WTC11 (cell line): Measurements from ENCODE around the gene SLC26A11. TPM values are rescaled to one million over a fixed set of nuclear protein-coding genes. Genes with fewer than 3 reads are reported as not detected.
"Not testable (repeated sequence)": the region's sequence is repeated elsewhere in the genome, so short reads cannot be mapped to it uniquely, and the experiment has no call there.

Experiments used
- ATAC-seq: fragments of 200-7000 bp; cut with Tn5 transposase; 2 replicates; pipeline ENCODE4 v1.10.0; 2021; ENCODE audit warnings: mild to moderate bottlenecking, moderate library complexity
- CTCF ChIA-PET: fragments of 300-600 bp; sonication (Branson Sonifier 250); formaldehyde crosslinking; loops from one replicate; lab custom pipeline; 2021; ENCODE audit warnings: antibody characterized with exemption; lab: Charles Lee
- POLR2A ChIA-PET: fragments of 350-600 bp; sonication (Branson Sonifier 250); formaldehyde crosslinking; loops from one replicate; lab custom pipeline; 2021; ENCODE audit warnings: antibody characterized with exemption; lab: Charles Lee
- DNase-seq: peaks from one replicate; pipeline ENCODE4 v3.0.0; 2021; ENCODE audit warnings: low spot score
- H3K27ac Mint-ChIP-seq: 2 replicates; pipeline ENCODE4 v1.8.0; 2021; ENCODE audit warnings: mixed read lengths
- H3K27me3 Mint-ChIP-seq: 2 replicates; pipeline ENCODE4 v1.8.0; 2021; ENCODE audit warnings: low read depth, mild to moderate bottlenecking, moderate library complexity, mixed read lengths
- H3K36me3 Mint-ChIP-seq: 2 replicates; pipeline ENCODE4 v1.8.0; 2021; ENCODE audit warnings: mixed read lengths
- H3K4me1 Mint-ChIP-seq: 2 replicates; pipeline ENCODE4 v1.8.0; 2022; ENCODE audit warnings: mixed read lengths
- H3K4me3 Mint-ChIP-seq: 2 replicates; pipeline ENCODE4 v1.8.0; 2021; ENCODE audit warnings: mild to moderate bottlenecking, moderate library complexity, mixed read lengths
- H3K9me3 Mint-ChIP-seq: 2 replicates; pipeline ENCODE4 v1.8.0; 2021; ENCODE audit warnings: mixed read lengths
- NFATC4 ChIP-seq: fragments of 250-450 bp; sonication (Bioruptor Pico); IDR thresholded peaks from 2 replicates; pipeline ENCODE4 v1.9.0; 2021; ENCODE audit warnings: mild to moderate bottlenecking
- NR3C1 ChIP-seq: sonication (generic); formaldehyde crosslinking; conservative IDR thresholded peaks from 2 replicates; pipeline ENCODE4 v1.8.1; 2023; ENCODE audit warnings: low read depth, mild to moderate bottlenecking, missing genetic modification reagents
- RELA ChIP-seq: sonication (generic); formaldehyde crosslinking; IDR thresholded peaks from 2 replicates; pipeline ENCODE4 v1.8.1; 2022; ENCODE audit warnings: missing genetic modification reagents, mild to moderate bottlenecking, borderline replicate concordance
- ZNF263 ChIP-seq: sonication (generic); formaldehyde crosslinking; IDR thresholded peaks from 2 replicates; pipeline ENCODE4 v1.8.1; 2022; ENCODE audit warnings: low read depth, mild to moderate bottlenecking, moderate library complexity, missing genetic modification reagents
- total RNA-seq: library from RNA; stranded (reverse); gene quantifications from 3 replicates; pipeline ENCODE4 v1.2.3, GENCODE V29; 2021
- TF ChIP-seq, protein P1 (sequence below): sonication (generic); formaldehyde crosslinking; conservative IDR thresholded peaks from 2 replicates; pipeline ENCODE4 v1.8.1; 2023; ENCODE audit warnings: mild to moderate bottlenecking, low read depth, missing genetic modification reagents, moderate library complexity
- TF ChIP-seq, protein P2 (sequence below): sonication (generic); formaldehyde crosslinking; IDR thresholded peaks from 2 replicates; pipeline ENCODE4 v1.8.1; 2022; ENCODE audit warnings: low read depth, missing genetic modification reagents, borderline replicate concordance
- TF ChIP-seq, protein P3 (sequence below): sonication (generic); formaldehyde crosslinking; IDR thresholded peaks from 2 replicates; pipeline ENCODE4 v1.8.0; 2023; ENCODE audit warnings: mild to moderate bottlenecking, missing genetic modification reagents
- TF ChIP-seq, protein P4 (sequence below): fragments of 250-450 bp; sonication (Bioruptor Pico); IDR thresholded peaks from 2 replicates; pipeline ENCODE4 v1.9.0; 2021; ENCODE audit warnings: mild to moderate bottlenecking
- TF ChIP-seq, protein P5 (sequence below): sonication (generic); formaldehyde crosslinking; IDR thresholded peaks from 2 replicates; pipeline ENCODE4 v1.8.1; 2023; ENCODE audit warnings: mild to moderate bottlenecking, missing genetic modification reagents, borderline replicate concordance
- TF ChIP-seq, protein P6 (sequence below): fragments of 250-450 bp; sonication (Bioruptor Pico); IDR thresholded peaks from 2 replicates; pipeline ENCODE4 v2.1.2; 2022; ENCODE audit warnings: mild to moderate bottlenecking, moderate library complexity

SLC26A11 gene
- total RNA-seq, 1 experiment from 2014 or later = 26.4 TPM

DNA sequence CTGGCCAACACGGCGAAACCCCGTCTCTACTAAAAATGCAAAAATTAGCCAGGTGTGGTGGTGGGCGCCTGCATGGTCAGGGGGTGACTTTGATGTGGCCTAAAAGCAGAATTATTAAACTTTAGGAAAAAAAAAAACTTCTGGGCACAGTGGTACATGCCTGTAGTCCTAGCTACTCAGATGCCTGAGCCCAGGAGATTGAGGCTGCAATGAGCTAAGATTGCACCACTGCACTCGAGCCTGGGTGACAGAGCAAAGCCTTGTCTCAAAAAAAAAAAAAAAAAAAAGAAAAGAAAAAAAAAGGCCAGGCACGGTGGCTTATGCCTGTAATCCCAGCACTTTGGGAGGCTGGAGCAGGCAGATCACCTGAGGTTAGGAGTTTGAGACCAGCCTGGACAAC, 20.9 kb upstream of the SLC26A11 start:
- H3K9me3 Mint-ChIP-seq, POLR2A ChIA-PET, H3K4me1 Mint-ChIP-seq, ATAC-seq, H3K27ac Mint-ChIP-seq, H3K4me3 Mint-ChIP-seq, H3K27me3 Mint-ChIP-seq, DNase-seq, H3K36me3 Mint-ChIP-seq: not testable (repeated sequence)
- CTCF ChIA-PET = interaction anchor here (0.6 to 0.8 kb wide), 4 partner anchors 15 to 191 kb away, joined by 3 to 5 read pairs (median 4); no protein-coding TSS in a partner anchor

DNA sequence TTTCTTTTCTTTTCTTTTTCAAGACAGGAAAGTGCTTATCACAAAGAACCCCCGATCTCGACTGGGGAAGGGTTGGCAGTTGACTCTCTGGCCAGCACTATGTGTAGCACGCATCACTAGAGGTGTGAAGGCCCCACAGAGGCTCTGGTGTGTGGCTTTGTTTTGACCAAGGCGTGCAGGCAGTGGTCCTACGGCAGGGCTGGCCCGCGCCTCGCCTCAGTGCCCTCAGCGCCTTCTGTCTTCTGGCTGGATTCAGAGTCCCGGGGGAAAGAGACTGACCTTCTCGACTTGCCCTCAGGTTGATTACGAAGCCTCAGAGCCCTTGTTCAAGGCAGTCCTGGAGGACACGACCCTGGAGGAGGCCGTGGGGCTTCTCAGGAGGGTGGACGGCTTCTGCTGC, 18.8 kb upstream of the SLC26A11 start:
- ATAC-seq = no peak
- no peaks in the 10 kb centered on the region for H3K9me3 Mint-ChIP-seq

DNA sequence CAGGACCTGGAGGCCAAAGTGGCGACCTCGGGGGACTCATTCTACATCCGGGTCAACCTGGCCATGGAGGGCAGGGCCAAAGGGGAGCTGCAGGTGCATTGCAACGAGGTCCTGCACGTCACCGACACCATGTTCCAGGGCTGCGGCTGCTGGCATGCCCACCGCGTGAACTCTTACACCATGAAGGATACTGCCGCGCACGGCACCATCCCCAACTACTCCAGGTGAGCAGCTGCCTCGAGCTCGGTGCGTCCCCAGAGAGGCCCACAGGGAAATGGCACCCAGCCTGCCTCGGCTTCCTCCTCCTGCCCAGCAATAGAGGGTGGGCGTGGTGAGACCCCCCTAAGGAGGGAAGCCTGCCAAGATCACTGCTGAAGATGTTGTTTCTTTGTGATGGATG, 18.0 kb upstream of the SLC26A11 start:
- Mint-ChIP-seq H3K27ac (no peak overlapping the region), H3K27me3 (no peaks in the 10 kb centered on the region), H3K4me1 (peaks cover 7% of the 10 kb centered on the region), H3K9me3 (no peaks in the 10 kb centered on the region), H3K4me3 (no peak overlapping the region), H3K36me3 (peaks cover 5% of the 10 kb centered on the region)
- ChIA-PET CTCF (interaction anchor here (1.3 to 2.1 kb wide), 2 partner anchors 101 to 159 kb away, joined by 3 to 10 read pairs; partner anchors contain the start of gene GAA), POLR2A (no interaction called here)
- ATAC-seq (no peak), DNase-seq (no peak)
- TF ChIP-seq, protein P1, sequence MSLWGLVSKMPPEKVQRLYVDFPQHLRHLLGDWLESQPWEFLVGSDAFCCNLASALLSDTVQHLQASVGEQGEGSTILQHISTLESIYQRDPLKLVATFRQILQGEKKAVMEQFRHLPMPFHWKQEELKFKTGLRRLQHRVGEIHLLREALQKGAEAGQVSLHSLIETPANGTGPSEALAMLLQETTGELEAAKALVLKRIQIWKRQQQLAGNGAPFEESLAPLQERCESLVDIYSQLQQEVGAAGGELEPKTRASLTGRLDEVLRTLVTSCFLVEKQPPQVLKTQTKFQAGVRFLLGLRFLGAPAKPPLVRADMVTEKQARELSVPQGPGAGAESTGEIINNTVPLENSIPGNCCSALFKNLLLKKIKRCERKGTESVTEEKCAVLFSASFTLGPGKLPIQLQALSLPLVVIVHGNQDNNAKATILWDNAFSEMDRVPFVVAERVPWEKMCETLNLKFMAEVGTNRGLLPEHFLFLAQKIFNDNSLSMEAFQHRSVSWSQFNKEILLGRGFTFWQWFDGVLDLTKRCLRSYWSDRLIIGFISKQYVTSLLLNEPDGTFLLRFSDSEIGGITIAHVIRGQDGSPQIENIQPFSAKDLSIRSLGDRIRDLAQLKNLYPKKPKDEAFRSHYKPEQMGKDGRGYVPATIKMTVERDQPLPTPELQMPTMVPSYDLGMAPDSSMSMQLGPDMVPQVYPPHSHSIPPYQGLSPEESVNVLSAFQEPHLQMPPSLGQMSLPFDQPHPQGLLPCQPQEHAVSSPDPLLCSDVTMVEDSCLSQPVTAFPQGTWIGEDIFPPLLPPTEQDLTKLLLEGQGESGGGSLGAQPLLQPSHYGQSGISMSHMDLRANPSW = no peak
- TF ChIP-seq, protein P2, sequence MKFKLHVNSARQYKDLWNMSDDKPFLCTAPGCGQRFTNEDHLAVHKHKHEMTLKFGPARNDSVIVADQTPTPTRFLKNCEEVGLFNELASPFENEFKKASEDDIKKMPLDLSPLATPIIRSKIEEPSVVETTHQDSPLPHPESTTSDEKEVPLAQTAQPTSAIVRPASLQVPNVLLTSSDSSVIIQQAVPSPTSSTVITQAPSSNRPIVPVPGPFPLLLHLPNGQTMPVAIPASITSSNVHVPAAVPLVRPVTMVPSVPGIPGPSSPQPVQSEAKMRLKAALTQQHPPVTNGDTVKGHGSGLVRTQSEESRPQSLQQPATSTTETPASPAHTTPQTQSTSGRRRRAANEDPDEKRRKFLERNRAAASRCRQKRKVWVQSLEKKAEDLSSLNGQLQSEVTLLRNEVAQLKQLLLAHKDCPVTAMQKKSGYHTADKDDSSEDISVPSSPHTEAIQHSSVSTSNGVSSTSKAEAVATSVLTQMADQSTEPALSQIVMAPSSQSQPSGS (CRISPR knock-in tag) = no peak
- TF ChIP-seq, protein P3, sequence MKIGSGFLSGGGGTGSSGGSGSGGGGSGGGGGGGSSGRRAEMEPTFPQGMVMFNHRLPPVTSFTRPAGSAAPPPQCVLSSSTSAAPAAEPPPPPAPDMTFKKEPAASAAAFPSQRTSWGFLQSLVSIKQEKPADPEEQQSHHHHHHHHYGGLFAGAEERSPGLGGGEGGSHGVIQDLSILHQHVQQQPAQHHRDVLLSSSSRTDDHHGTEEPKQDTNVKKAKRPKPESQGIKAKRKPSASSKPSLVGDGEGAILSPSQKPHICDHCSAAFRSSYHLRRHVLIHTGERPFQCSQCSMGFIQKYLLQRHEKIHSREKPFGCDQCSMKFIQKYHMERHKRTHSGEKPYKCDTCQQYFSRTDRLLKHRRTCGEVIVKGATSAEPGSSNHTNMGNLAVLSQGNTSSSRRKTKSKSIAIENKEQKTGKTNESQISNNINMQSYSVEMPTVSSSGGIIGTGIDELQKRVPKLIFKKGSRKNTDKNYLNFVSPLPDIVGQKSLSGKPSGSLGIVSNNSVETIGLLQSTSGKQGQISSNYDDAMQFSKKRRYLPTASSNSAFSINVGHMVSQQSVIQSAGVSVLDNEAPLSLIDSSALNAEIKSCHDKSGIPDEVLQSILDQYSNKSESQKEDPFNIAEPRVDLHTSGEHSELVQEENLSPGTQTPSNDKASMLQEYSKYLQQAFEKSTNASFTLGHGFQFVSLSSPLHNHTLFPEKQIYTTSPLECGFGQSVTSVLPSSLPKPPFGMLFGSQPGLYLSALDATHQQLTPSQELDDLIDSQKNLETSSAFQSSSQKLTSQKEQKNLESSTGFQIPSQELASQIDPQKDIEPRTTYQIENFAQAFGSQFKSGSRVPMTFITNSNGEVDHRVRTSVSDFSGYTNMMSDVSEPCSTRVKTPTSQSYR = no peak

More for the DNA sequence above, 18.8 kb upstream of the SLC26A11 start:
- DNase-seq = no peak
- H3K27me3 Mint-ChIP-seq = no peaks in the 10 kb centered on the region
- TF ChIP-seq, protein P4, sequence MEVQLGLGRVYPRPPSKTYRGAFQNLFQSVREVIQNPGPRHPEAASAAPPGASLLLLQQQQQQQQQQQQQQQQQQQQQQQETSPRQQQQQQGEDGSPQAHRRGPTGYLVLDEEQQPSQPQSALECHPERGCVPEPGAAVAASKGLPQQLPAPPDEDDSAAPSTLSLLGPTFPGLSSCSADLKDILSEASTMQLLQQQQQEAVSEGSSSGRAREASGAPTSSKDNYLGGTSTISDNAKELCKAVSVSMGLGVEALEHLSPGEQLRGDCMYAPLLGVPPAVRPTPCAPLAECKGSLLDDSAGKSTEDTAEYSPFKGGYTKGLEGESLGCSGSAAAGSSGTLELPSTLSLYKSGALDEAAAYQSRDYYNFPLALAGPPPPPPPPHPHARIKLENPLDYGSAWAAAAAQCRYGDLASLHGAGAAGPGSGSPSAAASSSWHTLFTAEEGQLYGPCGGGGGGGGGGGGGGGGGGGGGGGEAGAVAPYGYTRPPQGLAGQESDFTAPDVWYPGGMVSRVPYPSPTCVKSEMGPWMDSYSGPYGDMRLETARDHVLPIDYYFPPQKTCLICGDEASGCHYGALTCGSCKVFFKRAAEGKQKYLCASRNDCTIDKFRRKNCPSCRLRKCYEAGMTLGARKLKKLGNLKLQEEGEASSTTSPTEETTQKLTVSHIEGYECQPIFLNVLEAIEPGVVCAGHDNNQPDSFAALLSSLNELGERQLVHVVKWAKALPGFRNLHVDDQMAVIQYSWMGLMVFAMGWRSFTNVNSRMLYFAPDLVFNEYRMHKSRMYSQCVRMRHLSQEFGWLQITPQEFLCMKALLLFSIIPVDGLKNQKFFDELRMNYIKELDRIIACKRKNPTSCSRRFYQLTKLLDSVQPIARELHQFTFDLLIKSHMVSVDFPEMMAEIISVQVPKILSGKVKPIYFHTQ = no peak
- TF ChIP-seq NFATC4 (CRISPR knock-in tag) (no peak), RELA (CRISPR knock-in tag) (no peak), ZNF263 (no peak), NR3C1 (CRISPR knock-in tag) (no peak)
- TF ChIP-seq, protein P5, sequence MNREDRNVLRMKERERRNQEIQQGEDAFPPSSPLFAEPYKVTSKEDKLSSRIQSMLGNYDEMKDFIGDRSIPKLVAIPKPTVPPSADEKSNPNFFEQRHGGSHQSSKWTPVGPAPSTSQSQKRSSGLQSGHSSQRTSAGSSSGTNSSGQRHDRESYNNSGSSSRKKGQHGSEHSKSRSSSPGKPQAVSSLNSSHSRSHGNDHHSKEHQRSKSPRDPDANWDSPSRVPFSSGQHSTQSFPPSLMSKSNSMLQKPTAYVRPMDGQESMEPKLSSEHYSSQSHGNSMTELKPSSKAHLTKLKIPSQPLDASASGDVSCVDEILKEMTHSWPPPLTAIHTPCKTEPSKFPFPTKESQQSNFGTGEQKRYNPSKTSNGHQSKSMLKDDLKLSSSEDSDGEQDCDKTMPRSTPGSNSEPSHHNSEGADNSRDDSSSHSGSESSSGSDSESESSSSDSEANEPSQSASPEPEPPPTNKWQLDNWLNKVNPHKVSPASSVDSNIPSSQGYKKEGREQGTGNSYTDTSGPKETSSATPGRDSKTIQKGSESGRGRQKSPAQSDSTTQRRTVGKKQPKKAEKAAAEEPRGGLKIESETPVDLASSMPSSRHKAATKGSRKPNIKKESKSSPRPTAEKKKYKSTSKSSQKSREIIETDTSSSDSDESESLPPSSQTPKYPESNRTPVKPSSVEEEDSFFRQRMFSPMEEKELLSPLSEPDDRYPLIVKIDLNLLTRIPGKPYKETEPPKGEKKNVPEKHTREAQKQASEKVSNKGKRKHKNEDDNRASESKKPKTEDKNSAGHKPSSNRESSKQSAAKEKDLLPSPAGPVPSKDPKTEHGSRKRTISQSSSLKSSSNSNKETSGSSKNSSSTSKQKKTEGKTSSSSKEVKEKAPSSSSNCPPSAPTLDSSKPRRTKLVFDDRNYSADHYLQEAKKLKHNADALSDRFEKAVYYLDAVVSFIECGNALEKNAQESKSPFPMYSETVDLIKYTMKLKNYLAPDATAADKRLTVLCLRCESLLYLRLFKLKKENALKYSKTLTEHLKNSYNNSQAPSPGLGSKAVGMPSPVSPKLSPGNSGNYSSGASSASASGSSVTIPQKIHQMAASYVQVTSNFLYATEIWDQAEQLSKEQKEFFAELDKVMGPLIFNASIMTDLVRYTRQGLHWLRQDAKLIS = no peak
- TF ChIP-seq, protein P6, sequence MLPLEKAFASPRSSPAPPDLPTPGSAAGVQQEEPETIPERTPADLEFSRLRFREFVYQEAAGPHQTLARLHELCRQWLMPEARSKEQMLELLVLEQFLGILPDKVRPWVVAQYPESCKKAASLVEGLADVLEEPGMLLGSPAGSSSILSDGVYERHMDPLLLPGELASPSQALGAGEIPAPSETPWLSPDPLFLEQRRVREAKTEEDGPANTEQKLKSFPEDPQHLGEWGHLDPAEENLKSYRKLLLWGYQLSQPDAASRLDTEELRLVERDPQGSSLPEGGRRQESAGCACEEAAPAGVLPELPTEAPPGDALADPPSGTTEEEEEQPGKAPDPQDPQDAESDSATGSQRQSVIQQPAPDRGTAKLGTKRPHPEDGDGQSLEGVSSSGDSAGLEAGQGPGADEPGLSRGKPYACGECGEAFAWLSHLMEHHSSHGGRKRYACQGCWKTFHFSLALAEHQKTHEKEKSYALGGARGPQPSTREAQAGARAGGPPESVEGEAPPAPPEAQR (CRISPR knock-in tag) = no peak
- POLR2A ChIA-PET = no interaction called here
- CTCF ChIA-PET = no interaction called here
- H3K4me1 Mint-ChIP-seq = peaks cover 7% of the 10 kb centered on the region
- H3K4me3 Mint-ChIP-seq = no peak overlapping the region
- no peak overlapping the region for H3K27ac Mint-ChIP-seq
- H3K36me3 Mint-ChIP-seq = peaks cover 5% of the 10 kb centered on the region
